Measurements from ENCODE around the gene BMPR1B.

Gene BMPR1B

DNA sequence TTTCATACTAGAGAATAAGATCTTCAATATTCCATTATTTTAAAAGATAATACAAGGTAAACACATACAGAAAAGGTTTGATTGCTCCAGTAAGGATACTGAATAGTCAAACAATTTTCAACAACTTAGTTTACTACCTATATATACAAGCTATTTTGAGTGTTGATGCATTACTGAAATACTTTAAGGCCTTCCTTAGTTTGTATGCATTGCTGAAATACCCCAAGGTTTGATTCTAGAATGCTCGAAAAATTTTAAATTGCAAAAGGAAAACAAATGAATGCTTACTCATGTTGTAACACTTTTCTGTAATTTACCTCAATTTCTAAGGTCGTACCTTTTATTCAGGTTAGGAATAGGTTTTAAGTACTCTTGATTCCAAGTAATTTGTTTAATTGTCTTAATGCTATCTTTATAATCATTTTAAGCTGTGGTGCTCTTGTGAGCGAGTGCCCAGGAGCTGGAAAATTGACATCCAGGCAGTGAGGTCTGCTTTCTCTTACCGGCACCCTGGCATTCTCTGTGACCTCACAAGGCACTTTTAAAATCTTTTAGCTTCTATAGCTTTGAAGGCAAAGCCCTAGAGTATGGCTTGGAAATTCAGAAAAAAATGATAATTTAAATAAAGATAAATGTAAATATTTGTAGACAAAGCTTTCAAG lies 114.0 kb downstream of the BMPR1B start:
- H3K27ac ChIP-seq (ENCODE audit: extremely low read depth, low read depth, low read length), result no peak overlapping the region
- H3K9me3 ChIP-seq (ENCODE audit: control insufficient read depth, insufficient read depth, low read depth, low read length), result no peaks in the 10 kb centered on the region
- ChIA-PET CTCF (no interaction called here), POLR2A (no interaction called here)
- no peaks in the 10 kb centered on the region for H3K36me3 ChIP-seq (ENCODE audit: control insufficient read depth in 2 of 2, insufficient read depth in 1 of 2, low read length in 2 of 2)
- peaks cover 2% of the 10 kb centered on the region; the same call in 1 of the 2 replicates for H3K4me1 ChIP-seq (ENCODE audit: control insufficient read depth, insufficient read depth, low read length)
- no peak overlapping the region for H3K4me3 ChIP-seq (ENCODE audit: low read depth, low read length)
- TF ChIP-seq, protein P1, sequence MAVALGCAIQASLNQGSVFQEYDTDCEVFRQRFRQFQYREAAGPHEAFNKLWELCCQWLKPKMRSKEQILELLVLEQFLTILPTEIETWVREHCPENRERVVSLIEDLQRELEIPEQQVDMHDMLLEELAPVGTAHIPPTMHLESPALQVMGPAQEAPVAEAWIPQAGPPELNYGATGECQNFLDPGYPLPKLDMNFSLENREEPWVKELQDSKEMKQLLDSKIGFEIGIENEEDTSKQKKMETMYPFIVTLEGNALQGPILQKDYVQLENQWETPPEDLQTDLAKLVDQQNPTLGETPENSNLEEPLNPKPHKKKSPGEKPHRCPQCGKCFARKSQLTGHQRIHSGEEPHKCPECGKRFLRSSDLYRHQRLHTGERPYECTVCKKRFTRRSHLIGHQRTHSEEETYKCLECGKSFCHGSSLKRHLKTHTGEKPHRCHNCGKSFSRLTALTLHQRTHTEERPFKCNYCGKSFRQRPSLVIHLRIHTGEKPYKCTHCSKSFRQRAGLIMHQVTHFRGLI (tag by site-specific recombination; IDR thresholded peaks at IDR 0.05), result no peak
- TF ChIP-seq RBAK (tag by site-specific recombination; IDR thresholded peaks at IDR 0.05), result no peak
- TF ChIP-seq ZNF677 (tag by site-specific recombination; IDR thresholded peaks at IDR 0.05), result no peak
- TF ChIP-seq, protein P2, sequence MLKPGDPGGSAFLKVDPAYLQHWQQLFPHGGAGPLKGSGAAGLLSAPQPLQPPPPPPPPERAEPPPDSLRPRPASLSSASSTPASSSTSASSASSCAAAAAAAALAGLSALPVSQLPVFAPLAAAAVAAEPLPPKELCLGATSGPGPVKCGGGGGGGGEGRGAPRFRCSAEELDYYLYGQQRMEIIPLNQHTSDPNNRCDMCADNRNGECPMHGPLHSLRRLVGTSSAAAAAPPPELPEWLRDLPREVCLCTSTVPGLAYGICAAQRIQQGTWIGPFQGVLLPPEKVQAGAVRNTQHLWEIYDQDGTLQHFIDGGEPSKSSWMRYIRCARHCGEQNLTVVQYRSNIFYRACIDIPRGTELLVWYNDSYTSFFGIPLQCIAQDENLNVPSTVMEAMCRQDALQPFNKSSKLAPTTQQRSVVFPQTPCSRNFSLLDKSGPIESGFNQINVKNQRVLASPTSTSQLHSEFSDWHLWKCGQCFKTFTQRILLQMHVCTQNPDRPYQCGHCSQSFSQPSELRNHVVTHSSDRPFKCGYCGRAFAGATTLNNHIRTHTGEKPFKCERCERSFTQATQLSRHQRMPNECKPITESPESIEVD (tag by site-specific recombination; IDR thresholded peaks at IDR 0.05), result no peak
- TF ChIP-seq ZNF114 (tag by site-specific recombination; IDR thresholded peaks at IDR 0.05), result no peak
- no peak for TF ChIP-seq HOXC10 (CRISPR knock-in tag; IDR thresholded peaks at IDR 0.05)
- no peak for TF ChIP-seq ZIC2 (tag by site-specific recombination; IDR thresholded peaks at IDR 0.05)
- no peak for TF ChIP-seq ZNF76 (tag by site-specific recombination; IDR thresholded peaks at IDR 0.05; ENCODE audit: borderline replicate concordance, low read depth)
- no peak for TF ChIP-seq ZBTB7A (tag by site-specific recombination; IDR thresholded peaks at IDR 0.05; ENCODE audit: low read depth)
- TF ChIP-seq YY2 (tag by site-specific recombination; IDR thresholded peaks at IDR 0.05), result no peak
- TF ChIP-seq ZSCAN16 (tag by site-specific recombination; IDR thresholded peaks at IDR 0.05), result no peak
- no peak for TF ChIP-seq ZNF426 (tag by site-specific recombination; IDR thresholded peaks at IDR 0.05)
- no peak for TF ChIP-seq ZNF549 (tag by site-specific recombination; IDR thresholded peaks at IDR 0.05)
- no peak for TF ChIP-seq ZNF610 (tag by site-specific recombination; IDR thresholded peaks at IDR 0.05; ENCODE audit: borderline replicate concordance)
- no peak for TF ChIP-seq ZNF544 (tag by site-specific recombination; IDR thresholded peaks at IDR 0.05)
- TF ChIP-seq, protein P3, sequence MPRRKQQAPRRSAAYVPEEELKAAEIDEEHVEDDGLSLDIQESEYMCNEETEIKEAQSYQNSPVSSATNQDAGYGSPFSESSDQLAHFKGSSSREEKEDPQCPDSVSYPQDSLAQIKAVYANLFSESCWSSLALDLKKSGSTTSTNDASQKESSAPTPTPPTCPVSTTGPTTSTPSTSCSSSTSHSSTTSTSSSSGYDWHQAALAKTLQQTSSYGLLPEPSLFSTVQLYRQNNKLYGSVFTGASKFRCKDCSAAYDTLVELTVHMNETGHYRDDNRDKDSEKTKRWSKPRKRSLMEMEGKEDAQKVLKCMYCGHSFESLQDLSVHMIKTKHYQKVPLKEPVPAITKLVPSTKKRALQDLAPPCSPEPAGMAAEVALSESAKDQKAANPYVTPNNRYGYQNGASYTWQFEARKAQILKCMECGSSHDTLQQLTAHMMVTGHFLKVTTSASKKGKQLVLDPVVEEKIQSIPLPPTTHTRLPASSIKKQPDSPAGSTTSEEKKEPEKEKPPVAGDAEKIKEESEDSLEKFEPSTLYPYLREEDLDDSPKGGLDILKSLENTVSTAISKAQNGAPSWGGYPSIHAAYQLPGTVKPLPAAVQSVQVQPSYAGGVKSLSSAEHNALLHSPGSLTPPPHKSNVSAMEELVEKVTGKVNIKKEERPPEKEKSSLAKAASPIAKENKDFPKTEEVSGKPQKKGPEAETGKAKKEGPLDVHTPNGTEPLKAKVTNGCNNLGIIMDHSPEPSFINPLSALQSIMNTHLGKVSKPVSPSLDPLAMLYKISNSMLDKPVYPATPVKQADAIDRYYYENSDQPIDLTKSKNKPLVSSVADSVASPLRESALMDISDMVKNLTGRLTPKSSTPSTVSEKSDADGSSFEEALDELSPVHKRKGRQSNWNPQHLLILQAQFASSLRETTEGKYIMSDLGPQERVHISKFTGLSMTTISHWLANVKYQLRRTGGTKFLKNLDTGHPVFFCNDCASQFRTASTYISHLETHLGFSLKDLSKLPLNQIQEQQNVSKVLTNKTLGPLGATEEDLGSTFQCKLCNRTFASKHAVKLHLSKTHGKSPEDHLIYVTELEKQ (tag by site-specific recombination; IDR thresholded peaks at IDR 0.05; ENCODE audit: borderline replicate concordance), result no peak
- TF ChIP-seq, protein P4, sequence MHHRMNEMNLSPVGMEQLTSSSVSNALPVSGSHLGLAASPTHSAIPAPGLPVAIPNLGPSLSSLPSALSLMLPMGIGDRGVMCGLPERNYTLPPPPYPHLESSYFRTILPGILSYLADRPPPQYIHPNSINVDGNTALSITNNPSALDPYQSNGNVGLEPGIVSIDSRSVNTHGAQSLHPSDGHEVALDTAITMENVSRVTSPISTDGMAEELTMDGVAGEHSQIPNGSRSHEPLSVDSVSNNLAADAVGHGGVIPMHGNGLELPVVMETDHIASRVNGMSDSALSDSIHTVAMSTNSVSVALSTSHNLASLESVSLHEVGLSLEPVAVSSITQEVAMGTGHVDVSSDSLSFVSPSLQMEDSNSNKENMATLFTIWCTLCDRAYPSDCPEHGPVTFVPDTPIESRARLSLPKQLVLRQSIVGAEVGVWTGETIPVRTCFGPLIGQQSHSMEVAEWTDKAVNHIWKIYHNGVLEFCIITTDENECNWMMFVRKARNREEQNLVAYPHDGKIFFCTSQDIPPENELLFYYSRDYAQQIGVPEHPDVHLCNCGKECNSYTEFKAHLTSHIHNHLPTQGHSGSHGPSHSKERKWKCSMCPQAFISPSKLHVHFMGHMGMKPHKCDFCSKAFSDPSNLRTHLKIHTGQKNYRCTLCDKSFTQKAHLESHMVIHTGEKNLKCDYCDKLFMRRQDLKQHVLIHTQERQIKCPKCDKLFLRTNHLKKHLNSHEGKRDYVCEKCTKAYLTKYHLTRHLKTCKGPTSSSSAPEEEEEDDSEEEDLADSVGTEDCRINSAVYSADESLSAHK (tag by site-specific recombination; IDR thresholded peaks at IDR 0.05), result no peak
- TF ChIP-seq ZFP37 (tag by site-specific recombination; IDR thresholded peaks at IDR 0.05), result no peak

Data from HEK293 (cell line).